ENCODE measurements around the gene MMEL1. TPM values are rescaled to one million over a fixed set of nuclear protein-coding genes. Genes with fewer than 3 reads are reported as not detected.

Gene MMEL1
- total and polyA plus RNA-seq, 2 of the 13 experiments (the other 11 are each of a cell fraction or from before 2014, with no cell fraction given): 0.48 TPM; not detected in 1

GRCh38 chr1:2556678-2557481 lies 75.9 kb downstream of the MMEL1 start (continued):
- TF ChIP-seq FLYWCH1 (CRISPR knock-in tag; IDR thresholded peaks at IDR 0.05) (no peak), DBP (CRISPR knock-in tag; IDR thresholded peaks at IDR 0.05; ENCODE audit: not compliant biosample characterization) (no peak), SIN3B (IDR thresholded peaks at IDR 0.05; ENCODE audit: low read length) (no peak), NBN (conservative IDR thresholded peaks at IDR 0.05) (no peak), GTF2F1 (IDR thresholded peaks at IDR 0.05; ENCODE audit: low read length) (no peak), YEATS4 (CRISPR knock-in tag; IDR thresholded peaks at IDR 0.05; ENCODE audit: borderline replicate concordance) (no peak; the same call in 1 of the 2 replicates), STAT5B (CRISPR knock-in tag; IDR thresholded peaks at IDR 0.05) (0 out of 2 replicates have a peak, but pooled peaks have one; percentile 16), RERE (CRISPR knock-in tag; IDR thresholded peaks at IDR 0.05; ENCODE audit: low read depth) (no peak), HNF1B (CRISPR knock-in tag; IDR thresholded peaks at IDR 0.05) (no peak), ZNF281 (CRISPR knock-in tag; IDR thresholded peaks at IDR 0.05; ENCODE audit: borderline replicate concordance) (no peak), DNMT1 (CRISPR knock-in tag; IDR thresholded peaks at IDR 0.05) (0 out of 2 replicates have a peak, but pooled peaks have one; percentile 56), ZNF484 (CRISPR knock-in tag; IDR thresholded peaks at IDR 0.05; ENCODE audit: borderline replicate concordance, low read depth) (no peak), MXI1 (IDR thresholded peaks at IDR 0.05; ENCODE audit: borderline replicate concordance, low read depth, low read length) (no peak), ZBTB20 (CRISPR knock-in tag; IDR thresholded peaks at IDR 0.05; ENCODE audit: borderline replicate concordance, low read depth) (no peak), TARDBP (CRISPR knock-in tag; IDR thresholded peaks at IDR 0.05) (no peak)

Measured in HepG2 (cell line).